ENCODE data around the gene LRRC43. TPM values are rescaled to one million over a fixed set of nuclear protein-coding genes. Genes with fewer than 3 reads are reported as not detected.

Gene LRRC43
- total and polyA plus RNA-seq, 4 donors = 2.1 to 11.6 (median 7.2) TPM

DNA sequence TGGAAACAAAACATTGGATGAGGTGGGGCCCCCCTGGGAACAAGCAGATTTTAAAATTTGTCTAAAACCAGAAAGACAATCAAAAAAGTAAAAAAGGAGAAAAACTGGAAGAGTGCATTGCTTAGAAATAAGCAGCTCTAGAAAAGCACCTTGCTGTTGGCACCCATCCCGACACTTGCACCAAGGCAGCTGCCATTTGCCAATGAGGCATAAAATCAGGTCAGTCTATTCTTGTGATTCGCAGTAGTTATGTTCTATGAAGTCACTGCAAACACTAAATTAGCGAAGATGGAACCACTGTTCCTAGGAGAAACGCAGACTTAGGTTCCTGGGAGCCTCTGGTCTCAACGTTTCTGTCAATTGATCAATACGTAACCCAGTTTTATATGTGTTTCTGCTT, 67.1 kb downstream of the LRRC43 start:
- Histone ChIP-seq H3K36me3 (ENCODE audit: control insufficient read depth in 4 of 4, insufficient read depth in 4 of 4, low read length in 4 of 4) (peaks cover 5 to 16% (median 10%) of the 10 kb centered on the region in 4 donors), H3K4me3 (no peak overlapping the region), H3K4me1 (ENCODE audit: control insufficient read depth in 5 of 5, insufficient read depth in 5 of 5, low read length in 5 of 5) (no peaks in the 10 kb centered on the region), H3K9me3 (ENCODE audit: control insufficient read depth in 4 of 4, insufficient read depth in 3 of 4, low read length in 3 of 4) (no peaks in the 10 kb centered on the region), H3K9ac (ENCODE audit: insufficient read depth in 1 of 2, low read length in 2 of 2) (no peak overlapping the region), H3K27ac (ENCODE audit: low read depth in 1 of 2, low read length in 1 of 2) (no peak overlapping the region), H3K27me3 (ENCODE audit: control insufficient read depth in 3 of 3, insufficient read depth in 3 of 3, low read length in 2 of 3) (no peaks in the 10 kb centered on the region)
- no peak for DNase-seq
- WGBS, 2 donors = 95 to 96% methylated on average over 6 of the region's 6 CpGs
- no peak for ATAC-seq (ENCODE audit: insufficient read depth, low FRiP score)
- TF ChIP-seq, protein P1, sequence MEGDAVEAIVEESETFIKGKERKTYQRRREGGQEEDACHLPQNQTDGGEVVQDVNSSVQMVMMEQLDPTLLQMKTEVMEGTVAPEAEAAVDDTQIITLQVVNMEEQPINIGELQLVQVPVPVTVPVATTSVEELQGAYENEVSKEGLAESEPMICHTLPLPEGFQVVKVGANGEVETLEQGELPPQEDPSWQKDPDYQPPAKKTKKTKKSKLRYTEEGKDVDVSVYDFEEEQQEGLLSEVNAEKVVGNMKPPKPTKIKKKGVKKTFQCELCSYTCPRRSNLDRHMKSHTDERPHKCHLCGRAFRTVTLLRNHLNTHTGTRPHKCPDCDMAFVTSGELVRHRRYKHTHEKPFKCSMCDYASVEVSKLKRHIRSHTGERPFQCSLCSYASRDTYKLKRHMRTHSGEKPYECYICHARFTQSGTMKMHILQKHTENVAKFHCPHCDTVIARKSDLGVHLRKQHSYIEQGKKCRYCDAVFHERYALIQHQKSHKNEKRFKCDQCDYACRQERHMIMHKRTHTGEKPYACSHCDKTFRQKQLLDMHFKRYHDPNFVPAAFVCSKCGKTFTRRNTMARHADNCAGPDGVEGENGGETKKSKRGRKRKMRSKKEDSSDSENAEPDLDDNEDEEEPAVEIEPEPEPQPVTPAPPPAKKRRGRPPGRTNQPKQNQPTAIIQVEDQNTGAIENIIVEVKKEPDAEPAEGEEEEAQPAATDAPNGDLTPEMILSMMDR (IDR thresholded peaks at IDR 0.05; ENCODE audit: control extremely low read depth, extremely low read depth) = no peak

DNA sequence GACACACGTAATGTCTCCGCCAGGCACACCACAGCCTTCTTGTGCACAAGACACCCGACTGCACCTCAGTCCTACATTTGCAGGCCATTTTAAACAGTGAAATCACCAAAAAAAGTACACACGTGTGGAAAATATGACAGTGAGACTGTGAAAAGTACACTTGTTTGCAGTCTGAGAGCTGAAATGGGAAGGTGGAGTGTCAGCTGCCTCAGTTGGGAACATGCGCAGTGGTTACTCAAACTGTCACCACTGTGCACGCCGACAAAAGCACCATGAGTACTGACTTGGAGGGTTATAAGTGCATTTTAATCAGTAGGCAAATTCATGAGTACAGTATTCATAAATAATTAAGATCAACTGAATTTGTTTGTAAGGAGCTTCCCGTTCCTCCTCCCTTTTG, 67.6 kb downstream of the LRRC43 start:
- no peak for ATAC-seq (ENCODE audit: insufficient read depth, low FRiP score)
- WGBS, 2 donors = 95 to 98% methylated on average over 8 of the region's 8 CpGs

More for the DNA sequence above, 67.6 kb downstream of the LRRC43 start:
- no peak overlapping the region for H3K9ac ChIP-seq (ENCODE audit: insufficient read depth in 1 of 2, low read length in 2 of 2)
- H3K27ac ChIP-seq (ENCODE audit: low read depth in 1 of 2, low read length in 1 of 2) = no peak overlapping the region
- no peaks in the 10 kb centered on the region for H3K4me1 ChIP-seq (ENCODE audit: control insufficient read depth in 5 of 5, insufficient read depth in 5 of 5, low read length in 5 of 5)
- no peak overlapping the region for H3K4me3 ChIP-seq
- TF ChIP-seq, protein P1 (IDR thresholded peaks at IDR 0.05; ENCODE audit: control extremely low read depth, extremely low read depth) = no peak
- peaks cover 5 to 16% (median 11%) of the 10 kb centered on the region in 4 donors for H3K36me3 ChIP-seq (ENCODE audit: control insufficient read depth in 4 of 4, insufficient read depth in 4 of 4, low read length in 4 of 4)
- no peaks in the 10 kb centered on the region for H3K9me3 ChIP-seq (ENCODE audit: control insufficient read depth in 4 of 4, insufficient read depth in 3 of 4, low read length in 3 of 4)
- no peak for DNase-seq
- no peaks in the 10 kb centered on the region for H3K27me3 ChIP-seq (ENCODE audit: control insufficient read depth in 3 of 3, insufficient read depth in 3 of 3, low read length in 2 of 3)

Small RNA genes lying within 50 kb of the gene (small RNA-seq; reads per million reads assigned to genes)
- gene DIABLO (ENCODE audit: low replicate concordance) = 0.91 reads per million, percentile 79 among the genes with 10 or more reads in this experiment

Other genes with a start within 250 kb of the LRRC43 start
- gene BCL7A, start 161.2 kb upstream of the LRRC43 start, total RNA-seq = 10 to 100 TPM; 13.2 to 21.2 TPM
- gene BCL7A, start 161.2 kb upstream of the LRRC43 start, polyA plus RNA-seq = 1 to 10 TPM; 3.4 to 4.5 TPM
- 10 to 100 TPM; 47.0 to 58.8 TPM for gene MLXIP, start 104.4 kb upstream of the LRRC43 start, total RNA-seq
- 10 to 100 TPM; 29.1 to 30.5 TPM for gene MLXIP, start 104.4 kb upstream of the LRRC43 start, polyA plus RNA-seq
- gene IL31, start 8.9 kb upstream of the LRRC43 start, total RNA-seq = not detected
- gene IL31, start 8.9 kb upstream of the LRRC43 start, polyA plus RNA-seq = not detected
- gene B3GNT4, start 20.6 kb downstream of the LRRC43 start, total RNA-seq = under 1 TPM in 1 of 2 donors, not detected in 1; 0.80 TPM
- under 1 TPM; 0.43 to 0.49 TPM for gene B3GNT4, start 20.6 kb downstream of the LRRC43 start, polyA plus RNA-seq
- 10 to 100 TPM; 37.5 to 44.1 TPM for gene DIABLO, start 42.9 kb downstream of the LRRC43 start, total RNA-seq
- gene DIABLO, start 42.9 kb downstream of the LRRC43 start, polyA plus RNA-seq = 10 to 100 TPM; 40.5 to 46.8 TPM
- gene VPS33A, start 83.4 kb downstream of the LRRC43 start, total RNA-seq = 10 to 100 TPM; 15.7 to 17.6 TPM
- 10 to 100 TPM in 1 of 2 donors, 1 to 10 TPM in 1; 8.1 to 15.1 TPM for gene VPS33A, start 83.4 kb downstream of the LRRC43 start, polyA plus RNA-seq
- gene CLIP1, start 239.5 kb downstream of the LRRC43 start, total RNA-seq = 10 to 100 TPM; 48.7 to 93.7 TPM
- gene CLIP1, start 239.5 kb downstream of the LRRC43 start, polyA plus RNA-seq = 10 to 100 TPM; 26.6 to 43.0 TPM